OCI-LY1 (cell line): ENCODE data around the gene SMYD3.

Experiments
- H2AFZ ChIP-seq: fragments of 200-600 bp; sonication (generic), shearing (Covaris generic); 2 replicates; pipeline ENCODE4 v1.6.0; 2014; ENCODE audit warnings: antibody characterized with exemption, mild to moderate bottlenecking, low read length
- H3F3A ChIP-seq: fragments of 200-600 bp; sonication (generic), shearing (Covaris generic); 2 replicates; pipeline ENCODE4 v1.6.0; 2014; ENCODE audit warnings: mild to moderate bottlenecking, antibody characterized with exemption, low read length, moderate library complexity; ENCODE audit not compliant: insufficient read depth
- H3K27ac ChIP-seq: fragments of 200-600 bp; sonication (generic); 2 replicates; pipeline ENCODE4 v1.5.1; 2014; ENCODE audit warnings: low read length, mixed run types, mild to moderate bottlenecking, low read depth; ENCODE audit not compliant: poor library complexity, severe bottlenecking
- H3K27me3 ChIP-seq: fragments of 200-600 bp; sonication (generic); 2 replicates; pipeline ENCODE4 v1.6.0; 2014; ENCODE audit warnings: antibody characterized with exemption, mild to moderate bottlenecking, low read length, moderate library complexity; ENCODE audit not compliant: insufficient read depth
- H3K36me3 ChIP-seq: fragments of 200-600 bp; sonication (generic); 2 replicates; pipeline ENCODE4 v1.6.1; 2014; ENCODE audit warnings: mild to moderate bottlenecking, antibody characterized with exemption, low read length, moderate library complexity, mixed read lengths; ENCODE audit not compliant: insufficient read depth
- H3K4me1 ChIP-seq: fragments of 200-600 bp; sonication (generic); 2 replicates; pipeline ENCODE4 v1.5.1; 2014; ENCODE audit warnings: mild to moderate bottlenecking, low read length, moderate library complexity; ENCODE audit not compliant: insufficient read depth, severe bottlenecking
- H3K4me2 ChIP-seq: fragments of 200-600 bp; sonication (generic), shearing (Covaris generic); 2 replicates; pipeline ENCODE4 v1.6.1; 2014; ENCODE audit warnings: low read length
- H3K4me3 ChIP-seq: fragments of 200-600 bp; sonication (generic); 2 replicates; pipeline ENCODE4 v1.5.1; 2014; ENCODE audit warnings: low read length, low read depth, mild to moderate bottlenecking, mixed read lengths; ENCODE audit not compliant: poor library complexity, severe bottlenecking
- H3K79me2 ChIP-seq: fragments of 200-600 bp; shearing (Covaris generic); 2 replicates; pipeline ENCODE4 v1.6.1; 2016; ENCODE audit warnings: mixed run types, low read length, mixed read lengths; ENCODE audit not compliant: insufficient read depth
- H3K9ac ChIP-seq: fragments of 200-600 bp; sonication (generic), shearing (Covaris generic); 2 replicates; pipeline ENCODE4 v1.6.1; 2014; ENCODE audit warnings: mild to moderate bottlenecking, low read length, mixed read lengths
- H3K9me2 ChIP-seq: fragments of 200-600 bp; sonication (generic), shearing (Covaris generic); 2 replicates; pipeline ENCODE4 v1.6.1; 2014; ENCODE audit warnings: low read depth, mild to moderate bottlenecking, low read length, mixed read lengths
- H3K9me3 ChIP-seq: fragments of 200-600 bp; shearing (Covaris generic); 2 replicates; pipeline ENCODE4 v1.6.1; 2014; ENCODE audit warnings: low read length, mixed read lengths
- H4K20me1 ChIP-seq: fragments of 200-600 bp; sonication (generic), shearing (Covaris generic); 2 replicates; pipeline ENCODE4 v1.6.0; 2016; ENCODE audit warnings: mild to moderate bottlenecking, low read length; ENCODE audit not compliant: insufficient read depth
- CTCF ChIP-seq: fragments of 200-600 bp; sonication (generic), shearing (Covaris generic); IDR thresholded peaks from 2 replicates; pipeline ENCODE4 v1.5.1; 2017; ENCODE audit warnings: mild to moderate bottlenecking, antibody characterized with exemption, low read length, moderate library complexity, mixed read lengths
- EZH2 ChIP-seq: fragments of 200-600 bp; sonication (generic), shearing (Covaris generic); IDR thresholded peaks from 2 replicates; pipeline ENCODE4 v1.8.0; 2017; ENCODE audit warnings: borderline replicate concordance, mixed run types, mild to moderate bottlenecking, antibody characterized with exemption, low read length, moderate library complexity, mixed read lengths

SMYD3 gene

DNA sequence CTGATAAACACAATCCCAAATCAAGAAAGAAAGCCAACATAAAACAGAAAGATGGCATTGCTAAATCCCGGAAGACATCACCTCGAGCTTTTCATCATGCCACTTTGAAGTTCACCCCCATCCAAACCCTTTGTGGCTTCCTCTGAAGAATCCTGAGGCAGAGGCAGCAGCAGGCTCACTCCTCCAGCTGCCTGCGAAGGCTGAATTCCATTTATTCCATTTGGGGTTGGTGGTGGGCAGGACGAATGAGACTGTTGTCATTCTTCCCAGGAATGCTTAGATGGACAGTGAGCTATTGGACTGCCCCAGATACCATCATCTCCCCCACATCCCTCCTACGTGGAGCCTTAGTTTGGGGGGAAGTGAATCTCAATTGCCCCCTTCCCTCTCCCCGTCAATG is 437.5 kb downstream of the SMYD3 start:
- no peak overlapping the region for H3K9ac ChIP-seq
- TF ChIP-seq EZH2: no peak
- no peak for TF ChIP-seq CTCF
- H3K4me2 ChIP-seq: no peak overlapping the region

DNA sequence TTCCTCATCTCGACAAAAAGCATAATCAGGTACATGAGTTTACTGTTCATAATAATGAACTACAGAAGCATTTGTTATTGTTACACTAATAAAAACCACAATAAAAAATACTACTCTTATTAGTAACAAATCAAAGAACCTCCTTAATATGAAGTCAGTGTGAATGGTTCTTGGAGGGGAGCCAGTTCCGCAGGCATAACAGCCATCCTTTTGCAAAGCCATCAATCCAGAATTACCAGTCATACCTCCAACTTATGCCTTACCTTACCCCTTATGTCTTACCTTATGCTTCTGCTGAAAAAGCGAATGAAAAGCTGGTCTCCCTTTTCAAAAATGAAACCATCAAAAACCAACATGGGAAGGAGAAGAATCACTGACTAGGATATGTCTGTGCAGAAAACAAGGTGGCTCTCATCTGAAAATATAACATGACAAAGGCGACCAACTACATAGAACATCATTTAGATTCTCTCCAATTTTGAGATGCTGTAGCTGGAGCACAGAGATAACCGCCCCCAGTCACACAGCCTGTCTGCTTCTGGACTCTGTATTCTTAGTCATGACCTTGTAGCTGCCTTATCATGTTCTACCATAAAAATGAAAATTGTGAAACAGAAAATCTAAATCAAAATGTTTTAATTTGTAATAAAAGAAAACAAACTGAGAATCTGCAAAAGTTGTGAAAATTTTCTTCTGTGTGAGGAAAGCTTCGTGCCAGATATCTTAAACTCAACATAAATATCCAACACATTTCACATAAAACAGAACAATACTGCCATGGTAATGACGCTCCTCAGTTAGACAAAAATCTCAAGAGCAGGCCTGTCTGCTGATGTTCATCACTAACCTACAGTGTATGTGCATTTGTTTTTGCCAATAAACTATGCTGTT is 438.2 kb downstream of the SMYD3 start:
- Histone ChIP-seq H3K79me2 (no peaks in the 10 kb centered on the region), H3K36me3 (no peaks in the 10 kb centered on the region), H3K27ac (no peak overlapping the region), H3F3A (no peaks in the 10 kb centered on the region), H3K4me1 (no peaks in the 10 kb centered on the region), H3K27me3 (no peaks in the 10 kb centered on the region), H4K20me1 (no peaks in the 10 kb centered on the region), H3K4me2 (no peak overlapping the region), H3K9me3 (no peaks in the 10 kb centered on the region), H3K9me2 (no peaks in the 10 kb centered on the region), H3K4me3 (no peak overlapping the region), H2AFZ (no peak overlapping the region), H3K9ac (no peak overlapping the region)
- TF ChIP-seq CTCF (no peak), EZH2 (no peak)

More for the DNA sequence above, 437.5 kb downstream of the SMYD3 start:
- Histone ChIP-seq H3K4me3 (no peak overlapping the region), H3K9me2 (no peaks in the 10 kb centered on the region), H3K79me2 (no peaks in the 10 kb centered on the region), H3F3A (no peaks in the 10 kb centered on the region), H3K4me1 (no peaks in the 10 kb centered on the region), H3K9me3 (no peaks in the 10 kb centered on the region), H2AFZ (no peak overlapping the region), H3K27me3 (no peaks in the 10 kb centered on the region), H3K36me3 (no peaks in the 10 kb centered on the region), H4K20me1 (no peaks in the 10 kb centered on the region), H3K27ac (no peak overlapping the region)

DNA sequence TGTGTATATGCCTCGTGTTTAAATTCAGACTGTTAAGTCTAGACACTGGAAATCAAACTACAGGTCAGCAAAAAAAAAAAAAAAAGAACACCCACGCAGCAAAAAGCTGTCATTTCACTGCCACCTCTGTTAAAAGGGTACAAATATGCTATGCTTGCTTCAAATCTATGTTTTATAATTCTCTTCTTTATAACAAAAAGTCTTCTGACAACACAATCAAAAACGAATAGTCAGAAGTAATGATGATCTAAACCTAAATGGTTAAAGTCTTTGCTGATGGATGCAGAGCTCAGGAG is 438.9 kb downstream of the SMYD3 start:
- Histone ChIP-seq H3K9me3 (no peaks in the 10 kb centered on the region), H3K9ac (no peak overlapping the region), H3K9me2 (no peaks in the 10 kb centered on the region), H3K4me1 (no peaks in the 10 kb centered on the region), H3F3A (no peaks in the 10 kb centered on the region), H3K27me3 (no peaks in the 10 kb centered on the region), H3K79me2 (no peaks in the 10 kb centered on the region), H3K36me3 (no peaks in the 10 kb centered on the region), H3K4me2 (no peak overlapping the region), H3K4me3 (no peak overlapping the region), H2AFZ (no peak overlapping the region), H4K20me1 (no peaks in the 10 kb centered on the region), H3K27ac (no peak overlapping the region)
- no peak for TF ChIP-seq CTCF
- TF ChIP-seq EZH2: no peak
